GM12878 (cell line): ENCODE results near the gene SLC12A9. TPM values are rescaled to one million over a fixed set of nuclear protein-coding genes. Genes with fewer than 3 reads are reported as not detected.

Experiments used
- ATAC-seq: fragments of 200-7000 bp; cut with Tn5 transposase; 3 replicates; pipeline ENCODE4 v1.9.1; 2020; ENCODE audit warnings: mild to moderate bottlenecking, moderate library complexity
- BruUV-seq: library from RNA; stranded (reverse); fragments of 400-500 nt; replicated peaks from 2 replicates; lab custom pipeline; 2021; lab: Mats Ljungman, UMichigan
- CTCF ChIA-PET: fragments of 300-600 bp; sonication (Branson Sonifier 250); formaldehyde crosslinking; extraction: SDS; loops from one replicate; lab custom pipeline; 2021; ENCODE audit warnings: inconsistent platforms; lab: Yijun Ruan, JAX
- POLR2A ChIA-PET: fragments of 350-600 bp; formaldehyde crosslinking; extraction: SDS; loops from one replicate; lab custom pipeline; 2021; ENCODE audit warnings: inconsistent platforms; lab: Charles Lee
- RAD21 ChIA-PET: fragments of 300-600 bp; sonication (Branson Sonifier 250); formaldehyde crosslinking; loops from one replicate; lab custom pipeline; 2023; ENCODE audit warnings: antibody characterized with exemption; ENCODE audit not compliant: unreplicated experiment; lab: Charles Lee
- SMC1A ChIA-PET: fragments of 300-600 bp; sonication (Branson Sonifier 250); formaldehyde crosslinking; loops from one replicate; lab custom pipeline; 2023; ENCODE audit not compliant: unreplicated experiment, uncharacterized antibody; lab: Charles Lee
- DNase-seq: peaks from one replicate; pipeline ENCODE4 v3.0.0-alpha.2; 2011; ENCODE audit warnings: low read depth, low spot score
- FAIRE-seq: peaks from 3 replicates; lab custom pipeline; 2011; peaks lifted over from hg19 to GRCh38; lab: Jason Lieb, UNC
- H2AFZ ChIP-seq: 2 replicates; pipeline ENCODE4 v1.6.0; 2011; ENCODE audit warnings: low read depth, low read length, control low read depth; ENCODE audit not compliant: control insufficient read depth
- H3K27ac ChIP-seq: 2 replicates; pipeline ENCODE4 v1.5.1; 2011; ENCODE audit warnings: control low read depth; ENCODE audit not compliant: control insufficient read depth, insufficient read depth
- H3K27me3 ChIP-seq, 2 experiments: replicated peaks in 1 of 2; 2 replicates each; pipeline versions ENCODE4 v1.6.0 to v1.6.1; 2011; ENCODE audit warnings: low read length in 1 of 2; ENCODE audit not compliant: control insufficient read depth in 2 of 2, insufficient read depth in 2 of 2
- H3K36me3 ChIP-seq, 2 experiments: 2 replicates each; pipeline ENCODE4 v1.5.1; 2011; ENCODE audit warnings: low read length in 1 of 2; ENCODE audit not compliant: control insufficient read depth in 2 of 2, insufficient read depth in 2 of 2
- H3K4me1 ChIP-seq: 2 replicates; pipeline ENCODE4 v1.6.1; 2011; ENCODE audit warnings: mild to moderate bottlenecking, low read length, moderate library complexity, mixed read lengths; ENCODE audit not compliant: control insufficient read depth, insufficient read depth
- H3K4me2 ChIP-seq: 2 replicates; pipeline ENCODE4 v1.6.0; 2011; ENCODE audit warnings: control low read depth; ENCODE audit not compliant: control insufficient read depth, insufficient read depth
- H3K4me3 ChIP-seq: fragments of 200-600 bp; sonication (generic); 2 replicates; pipeline ENCODE4 v1.5.1; 2016
- H3K79me2 ChIP-seq: 2 replicates; pipeline ENCODE4 v1.6.0; 2011; ENCODE audit warnings: low read length; ENCODE audit not compliant: control insufficient read depth, insufficient read depth
- H3K9ac ChIP-seq: 2 replicates; pipeline ENCODE4 v1.8.0; 2011; ENCODE audit warnings: low read length, control low read depth, mixed read lengths; ENCODE audit not compliant: control insufficient read depth, insufficient read depth
- H3K9me3 ChIP-seq: replicated peaks from 3 replicates; pipeline ENCODE4 v1.5.1; 2011; ENCODE audit warnings: mild to moderate bottlenecking, low read length; ENCODE audit not compliant: control insufficient read depth, insufficient read depth
- H4K20me1 ChIP-seq: 2 replicates; pipeline ENCODE4 v1.6.0; 2011; ENCODE audit not compliant: control insufficient read depth, insufficient read depth
- HDAC6 ChIP-seq: fragments of 200-600 bp; sonication (generic); IDR thresholded peaks from one replicate; pipeline ENCODE4 v1.8.0; 2017; ENCODE audit warnings: antibody characterized with exemption; ENCODE audit not compliant: unreplicated experiment
- YY1 ChIP-seq: IDR thresholded peaks from 2 replicates; pipeline ENCODE4 v1.6.1; 2011; ENCODE audit warnings: low read depth, mild to moderate bottlenecking, low read length
- ZNF384 ChIP-seq: IDR thresholded peaks from 2 replicates; pipeline ENCODE4 v1.6.1; 2012; ENCODE audit warnings: low read depth, mild to moderate bottlenecking, low read length, improper control_type of control experiment, borderline replicate concordance
- WGBS: methylation state at CpG from one replicate; pipeline ENCODE4 v1.1.6; 2016; ENCODE audit warnings: low lambda C conversion rate; ENCODE audit not compliant: insufficient replicate concordance, insufficient coverage; ENCODE audit errors: missing lambda C conversion rate; 5-methylcytosine and 5-hydroxymethylcytosine counted together
- in situ Hi-C: fragments of 300-500 bp; cut with MboI; formaldehyde crosslinking; loops from 9 replicates; pipeline ENCODE4 v1.14.3; 2018; ENCODE audit warnings: mixed read lengths
- intact Hi-C: fragments of 100-400 bp; cut with micrococcal nuclease; formaldehyde crosslinking; loops from one replicate; pipeline ENCODE4 v1.14.2; 2022; ENCODE audit not compliant: unreplicated experiment
- polyA plus RNA-seq, 11 experiments: library from polyadenylated mRNA; depleted of rRNA in 4 of 11; unstranded in 6 of 11; stranded (reverse) in 5 of 11; fragments of >200 nt; fragmentation: Nextera tagmentation in 4 of 11; fragmentation: Illumina TruSeq in 1 of 11; extraction: Ambion mirVana in 4 of 11; extraction: Trizol in 1 of 11; gene quantifications; 1 replicate in 1 of 11; 2 replicates in 10 of 11; pipeline versions ENCODE4 v1.2.1 to v1.2.3, GENCODE V29; 2011 to 2016; ENCODE audit warnings: inconsistent platforms in 2 of 11, missing spikeins in 2 of 11, low read depth in 1 of 11
- total RNA-seq, 4 experiments: library from RNA; depleted of rRNA in 3 of 4; stranded (reverse); fragments of >200 nt in 3 of 4; fragmentation: Illumina TruSeq in 1 of 4; extraction: Trizol in 1 of 4; gene quantifications; 2 replicates each; pipeline versions ENCODE4 v1.2.1 to v1.2.3, GENCODE V29; 2013 to 2021
- TF ChIP-seq, protein P1 (sequence below): IDR thresholded peaks from 2 replicates; pipeline ENCODE4 v1.6.1; 2011; ENCODE audit warnings: borderline replicate concordance, low read depth, mild to moderate bottlenecking, moderate library complexity, low read length; ENCODE audit not compliant: insufficient read depth, poor library complexity, severe bottlenecking
- TF ChIP-seq, protein P2 (sequence below): IDR thresholded peaks from 2 replicates; pipeline ENCODE4 v1.6.1; 2011; ENCODE audit warnings: low read depth, low read length, improper control_type of control experiment, borderline replicate concordance
- TF ChIP-seq, protein P3 (sequence below): fragments of 450-650 bp; IDR thresholded peaks from 2 replicates; pipeline ENCODE4 v1.6.1; 2014; ENCODE audit warnings: mild to moderate bottlenecking

The SLC12A9 gene
- total and polyA plus RNA-seq, 10 of the 15 experiments (the other 5 are each of a cell fraction or from before 2014, with no cell fraction given), result 0.24 to 18.5 (median 9.4) TPM

DNA sequence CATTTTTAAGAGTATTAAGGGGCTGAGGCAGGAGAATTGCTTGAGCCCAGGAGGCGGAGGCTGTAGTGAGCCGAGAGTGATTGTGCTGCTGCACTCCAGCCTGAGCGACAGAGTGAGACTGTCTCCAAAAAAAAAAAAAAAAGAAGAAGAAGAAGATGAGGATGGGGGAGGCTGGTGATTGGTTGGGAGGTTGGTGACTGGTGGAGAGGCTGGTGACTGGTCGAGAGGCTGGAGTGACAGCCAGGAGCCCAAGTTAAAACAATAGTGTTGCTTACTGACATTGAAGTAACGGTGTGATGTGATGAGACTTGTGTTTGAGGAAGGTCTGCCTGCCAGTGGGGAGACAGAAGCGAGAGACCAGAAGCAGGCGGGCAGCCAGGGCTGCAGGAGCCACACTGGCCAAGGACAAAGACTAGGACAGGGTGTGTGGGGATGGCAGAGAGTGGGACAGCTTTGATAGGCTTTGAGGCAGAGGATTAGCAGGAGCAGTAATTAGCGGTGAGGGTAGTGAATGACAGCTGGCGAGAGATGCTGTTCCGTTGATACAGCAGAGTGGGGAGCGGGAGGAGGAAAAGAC, 27.3 kb downstream of the SLC12A9 start (continued):
- TF ChIP-seq, protein P1, sequence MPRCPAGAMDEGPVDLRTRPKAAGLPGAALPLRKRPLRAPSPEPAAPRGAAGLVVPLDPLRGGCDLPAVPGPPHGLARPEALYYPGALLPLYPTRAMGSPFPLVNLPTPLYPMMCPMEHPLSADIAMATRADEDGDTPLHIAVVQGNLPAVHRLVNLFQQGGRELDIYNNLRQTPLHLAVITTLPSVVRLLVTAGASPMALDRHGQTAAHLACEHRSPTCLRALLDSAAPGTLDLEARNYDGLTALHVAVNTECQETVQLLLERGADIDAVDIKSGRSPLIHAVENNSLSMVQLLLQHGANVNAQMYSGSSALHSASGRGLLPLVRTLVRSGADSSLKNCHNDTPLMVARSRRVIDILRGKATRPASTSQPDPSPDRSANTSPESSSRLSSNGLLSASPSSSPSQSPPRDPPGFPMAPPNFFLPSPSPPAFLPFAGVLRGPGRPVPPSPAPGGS, result no peak
- no peak for TF ChIP-seq YY1
- TF ChIP-seq HDAC6, result no peak
- TF ChIP-seq, all 136 proteins: peak for 2

DNA sequence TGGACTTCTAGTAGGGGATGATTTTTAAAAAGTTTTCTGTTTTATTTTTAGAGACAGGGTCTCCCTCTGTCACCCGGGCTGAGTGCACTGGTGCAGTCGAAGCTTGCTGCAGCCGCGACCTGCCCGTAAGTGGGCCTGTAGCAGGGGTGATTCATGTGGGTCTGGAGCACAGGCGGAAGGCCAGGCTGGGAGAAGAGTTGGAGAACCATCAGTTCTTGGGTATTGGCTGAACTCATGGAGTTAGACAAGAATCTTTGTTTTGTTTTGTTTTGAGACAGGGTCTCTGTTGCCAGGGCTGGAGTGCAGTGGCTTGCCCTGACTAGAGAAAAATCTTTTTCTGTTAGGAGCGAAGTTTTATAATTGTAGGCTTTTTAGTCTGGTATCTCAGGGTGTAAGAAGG, 28.1 kb downstream of the SLC12A9 start:
- WGBS, result 98% methylated on average over 7 of the region's 7 CpGs
- ATAC-seq, result no peak
- ChIA-PET RAD21 (interaction anchor here (0.6 kb wide), 1 partner anchor 332 kb away, joined by 3 read pairs; no protein-coding TSS in a partner anchor), POLR2A (no interaction called here), SMC1A (no interaction called here), CTCF (no interaction called here)
- peaks cover 3% of the 10 kb centered on the region; the same call in 1 of the 2 replicates for H4K20me1 ChIP-seq
- H3K4me2 ChIP-seq, result no peak overlapping the region
- H3K9me3 ChIP-seq, result no peaks in the 10 kb centered on the region
- peaks cover 34 to 43% of the 10 kb centered on the region in 2 experiments for H3K36me3 ChIP-seq
- no peak for FAIRE-seq
- no peak for DNase-seq
- peaks cover 53% of the 10 kb centered on the region for H3K79me2 ChIP-seq
- TF ChIP-seq, protein P2, sequence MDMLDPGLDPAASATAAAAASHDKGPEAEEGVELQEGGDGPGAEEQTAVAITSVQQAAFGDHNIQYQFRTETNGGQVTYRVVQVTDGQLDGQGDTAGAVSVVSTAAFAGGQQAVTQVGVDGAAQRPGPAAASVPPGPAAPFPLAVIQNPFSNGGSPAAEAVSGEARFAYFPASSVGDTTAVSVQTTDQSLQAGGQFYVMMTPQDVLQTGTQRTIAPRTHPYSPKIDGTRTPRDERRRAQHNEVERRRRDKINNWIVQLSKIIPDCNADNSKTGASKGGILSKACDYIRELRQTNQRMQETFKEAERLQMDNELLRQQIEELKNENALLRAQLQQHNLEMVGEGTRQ, result no peak
- TF ChIP-seq, protein P3, sequence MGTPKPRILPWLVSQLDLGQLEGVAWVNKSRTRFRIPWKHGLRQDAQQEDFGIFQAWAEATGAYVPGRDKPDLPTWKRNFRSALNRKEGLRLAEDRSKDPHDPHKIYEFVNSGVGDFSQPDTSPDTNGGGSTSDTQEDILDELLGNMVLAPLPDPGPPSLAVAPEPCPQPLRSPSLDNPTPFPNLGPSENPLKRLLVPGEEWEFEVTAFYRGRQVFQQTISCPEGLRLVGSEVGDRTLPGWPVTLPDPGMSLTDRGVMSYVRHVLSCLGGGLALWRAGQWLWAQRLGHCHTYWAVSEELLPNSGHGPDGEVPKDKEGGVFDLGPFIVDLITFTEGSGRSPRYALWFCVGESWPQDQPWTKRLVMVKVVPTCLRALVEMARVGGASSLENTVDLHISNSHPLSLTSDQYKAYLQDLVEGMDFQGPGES, result no peak
- no peak for TF ChIP-seq ZNF384
- H3K4me3 ChIP-seq, result no peak overlapping the region
- in situ Hi-C loops, result no loop called here
- no peaks in the 10 kb centered on the region for H3K27me3 ChIP-seq
- H3K27ac ChIP-seq, result no peak overlapping the region
- intact Hi-C loops, result no loop called here
- H2AFZ ChIP-seq, result no peak overlapping the region
- H3K9ac ChIP-seq, result no peak overlapping the region
- no TSS peak for BruUV-seq
- peaks cover 6% of the 10 kb centered on the region; the same call in 1 of the 2 replicates for H3K4me1 ChIP-seq
